ENCODE measurements around the gene OBSL1. TPM values are rescaled to one million over a fixed set of nuclear protein-coding genes. Genes with fewer than 3 reads are reported as not detected.
A peak's percentile ranks its signal among the peaks of the same experiment; 100 is the strongest.

The OBSL1 gene
- total RNA-seq, 1 experiment from 2014 or later = 56.2 TPM

DNA sequence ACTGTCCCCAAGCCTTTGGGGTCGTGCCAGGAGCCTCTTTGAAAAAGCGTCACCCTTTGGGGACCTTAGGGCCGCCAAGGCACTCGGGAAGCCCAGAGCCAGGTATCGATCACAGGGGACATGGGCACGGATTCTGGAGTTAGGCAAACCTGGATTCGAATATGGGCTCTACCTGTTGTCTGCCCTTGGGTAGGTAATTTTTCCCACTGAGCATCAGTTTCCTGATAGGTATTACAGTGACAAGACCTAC, 18.2 kb downstream of the OBSL1 start:
- CTCF ChIA-PET = interaction anchor here (0.7 to 2.0 kb wide), 5 partner anchors 8 to 136 kb away, joined by 3 to 9 read pairs (median 7); partner anchors contain the start of genes CHPF, STK11IP and TMEM198
- Mint-ChIP-seq H3K9me3 (ENCODE audit: unreplicated experiment) (no peaks in the 10 kb centered on the region), H3K4me3 (ENCODE audit: unreplicated experiment) (peak overlapping the region; percentile 79)

DNA sequence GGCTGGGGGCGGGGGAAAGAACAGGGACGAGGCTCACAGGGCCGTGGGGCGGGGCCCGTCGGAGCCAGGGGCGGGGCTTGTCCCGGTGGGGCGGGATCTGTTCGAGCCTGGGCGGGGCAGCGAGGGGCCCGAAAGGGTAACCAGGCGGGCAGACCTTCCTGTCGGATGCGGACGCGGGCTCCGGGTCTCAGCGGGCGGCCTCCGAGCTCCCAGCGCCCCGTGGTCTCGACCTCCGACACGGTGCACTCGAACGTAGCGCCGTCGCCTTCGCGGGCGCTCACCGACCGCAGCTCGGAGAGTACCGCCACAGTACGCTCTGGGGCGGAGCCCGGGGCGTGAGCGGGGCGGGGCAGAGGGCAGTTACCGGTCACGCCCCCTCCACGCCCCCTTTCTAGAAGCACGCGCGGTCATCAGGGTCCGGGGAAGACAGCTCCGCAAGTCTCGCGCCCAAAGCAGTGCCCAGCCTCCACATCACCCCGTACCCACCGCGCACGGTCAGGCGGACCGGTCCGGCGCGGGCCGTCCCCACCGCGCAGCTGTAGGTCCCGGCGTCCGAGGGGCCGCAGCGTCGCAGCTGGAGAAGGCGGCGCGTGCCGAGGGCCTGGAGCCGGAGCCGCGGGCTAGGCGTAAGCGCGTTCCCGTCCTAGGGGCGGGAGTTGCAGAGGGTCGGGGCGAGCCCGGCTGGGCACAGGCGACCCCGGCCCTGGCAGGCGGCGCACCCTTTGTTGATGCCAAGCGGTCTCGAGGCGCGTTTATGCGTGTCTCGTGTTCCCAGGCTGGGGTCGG, 18.8 kb downstream of the OBSL1 start:
- Mint-ChIP-seq H3K4me1 (ENCODE audit: low read depth, unreplicated experiment) (no peaks in the 10 kb centered on the region), H3K36me3 (ENCODE audit: insufficient read depth, unreplicated experiment) (peaks cover 5% of the 10 kb centered on the region), H3K27me3 (ENCODE audit: insufficient read depth, unreplicated experiment) (no peaks in the 10 kb centered on the region), H3K27ac (ENCODE audit: unreplicated experiment) (peak overlapping the region; percentile 35), H3K9me3 (ENCODE audit: unreplicated experiment) (no peaks in the 10 kb centered on the region), H3K4me3 (ENCODE audit: unreplicated experiment) (peak overlapping the region; percentile 79)
- peak; percentile 88 to 93 for DNase-seq
- H3K4me1 ChIP-seq = peaks cover 4% of the 10 kb centered on the region
- H3K36me3 ChIP-seq (ENCODE audit: control insufficient read depth, insufficient read depth, low read length) = no peaks in the 10 kb centered on the region; the same call in 1 of the 2 replicates
- BruUV-seq (replicated peaks) = no TSS peak
- intact Hi-C loops (cut with micrococcal nuclease; ENCODE audit: unreplicated experiment) = loop anchor here (1.0 kb wide), 2 partner anchors 9 to 90 kb away; partner anchors contain the start of gene CHPF
- TF ChIP-seq, protein P1, sequence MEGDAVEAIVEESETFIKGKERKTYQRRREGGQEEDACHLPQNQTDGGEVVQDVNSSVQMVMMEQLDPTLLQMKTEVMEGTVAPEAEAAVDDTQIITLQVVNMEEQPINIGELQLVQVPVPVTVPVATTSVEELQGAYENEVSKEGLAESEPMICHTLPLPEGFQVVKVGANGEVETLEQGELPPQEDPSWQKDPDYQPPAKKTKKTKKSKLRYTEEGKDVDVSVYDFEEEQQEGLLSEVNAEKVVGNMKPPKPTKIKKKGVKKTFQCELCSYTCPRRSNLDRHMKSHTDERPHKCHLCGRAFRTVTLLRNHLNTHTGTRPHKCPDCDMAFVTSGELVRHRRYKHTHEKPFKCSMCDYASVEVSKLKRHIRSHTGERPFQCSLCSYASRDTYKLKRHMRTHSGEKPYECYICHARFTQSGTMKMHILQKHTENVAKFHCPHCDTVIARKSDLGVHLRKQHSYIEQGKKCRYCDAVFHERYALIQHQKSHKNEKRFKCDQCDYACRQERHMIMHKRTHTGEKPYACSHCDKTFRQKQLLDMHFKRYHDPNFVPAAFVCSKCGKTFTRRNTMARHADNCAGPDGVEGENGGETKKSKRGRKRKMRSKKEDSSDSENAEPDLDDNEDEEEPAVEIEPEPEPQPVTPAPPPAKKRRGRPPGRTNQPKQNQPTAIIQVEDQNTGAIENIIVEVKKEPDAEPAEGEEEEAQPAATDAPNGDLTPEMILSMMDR (IDR thresholded peaks at IDR 0.05; ENCODE audit: insufficient read depth in 1 of 2, low read depth in 1 of 2, low read length in 1 of 2, severe bottlenecking in 1 of 2, unreplicated experiment in 1 of 2) = no peak
- H3K9me3 ChIP-seq = no peaks in the 10 kb centered on the region
- H3K4me3 ChIP-seq (ENCODE audit: low read depth, low read length) = peak overlapping the region; percentile 87
- CTCF ChIA-PET = interaction anchor here (0.6 to 2.0 kb wide), 6 partner anchors 9 to 137 kb away, joined by 3 to 9 read pairs (median 4); partner anchors contain the start of genes CHPF, STK11IP and TMEM198
- POLR2A ChIA-PET = interaction anchor here (0.7 to 1.0 kb wide), 4 partner anchors 9 to 137 kb away, joined by 3 to 9 read pairs (median 4); partner anchors contain the start of gene OBSL1
- H3K27me3 ChIP-seq (replicated peaks; ENCODE audit: control insufficient read depth, insufficient read depth, low read length) = no peaks in the 10 kb centered on the region

More for the DNA sequence above, 18.2 kb downstream of the OBSL1 start:
- intact Hi-C loops (cut with micrococcal nuclease; ENCODE audit: unreplicated experiment) = no loop called here
- no TSS peak for BruUV-seq (replicated peaks)
- TF ChIP-seq, protein P1 (IDR thresholded peaks at IDR 0.05; ENCODE audit: insufficient read depth in 1 of 2, low read depth in 1 of 2, low read length in 1 of 2, severe bottlenecking in 1 of 2, unreplicated experiment in 1 of 2) = no peak
- H3K27me3 Mint-ChIP-seq (ENCODE audit: insufficient read depth, unreplicated experiment) = no peaks in the 10 kb centered on the region
- no peak for DNase-seq
- POLR2A ChIA-PET = interaction anchor here (0.9 to 1.0 kb wide), 2 partner anchors 9 to 18 kb away, joined by 3 to 4 read pairs; partner anchors contain the start of gene OBSL1
- H3K27ac Mint-ChIP-seq (ENCODE audit: unreplicated experiment) = no peak overlapping the region
- H3K4me1 Mint-ChIP-seq (ENCODE audit: low read depth, unreplicated experiment) = no peaks in the 10 kb centered on the region
- Histone ChIP-seq H3K27me3 (replicated peaks; ENCODE audit: control insufficient read depth, insufficient read depth, low read length) (no peaks in the 10 kb centered on the region), H3K4me3 (ENCODE audit: low read depth, low read length) (peak overlapping the region; percentile 87), H3K36me3 (ENCODE audit: control insufficient read depth, insufficient read depth, low read length) (no peaks in the 10 kb centered on the region; the same call in 1 of the 2 replicates), H3K4me1 (peaks cover 4% of the 10 kb centered on the region), H3K9me3 (no peaks in the 10 kb centered on the region)
- peaks cover 5% of the 10 kb centered on the region for H3K36me3 Mint-ChIP-seq (ENCODE audit: insufficient read depth, unreplicated experiment)

DNA sequence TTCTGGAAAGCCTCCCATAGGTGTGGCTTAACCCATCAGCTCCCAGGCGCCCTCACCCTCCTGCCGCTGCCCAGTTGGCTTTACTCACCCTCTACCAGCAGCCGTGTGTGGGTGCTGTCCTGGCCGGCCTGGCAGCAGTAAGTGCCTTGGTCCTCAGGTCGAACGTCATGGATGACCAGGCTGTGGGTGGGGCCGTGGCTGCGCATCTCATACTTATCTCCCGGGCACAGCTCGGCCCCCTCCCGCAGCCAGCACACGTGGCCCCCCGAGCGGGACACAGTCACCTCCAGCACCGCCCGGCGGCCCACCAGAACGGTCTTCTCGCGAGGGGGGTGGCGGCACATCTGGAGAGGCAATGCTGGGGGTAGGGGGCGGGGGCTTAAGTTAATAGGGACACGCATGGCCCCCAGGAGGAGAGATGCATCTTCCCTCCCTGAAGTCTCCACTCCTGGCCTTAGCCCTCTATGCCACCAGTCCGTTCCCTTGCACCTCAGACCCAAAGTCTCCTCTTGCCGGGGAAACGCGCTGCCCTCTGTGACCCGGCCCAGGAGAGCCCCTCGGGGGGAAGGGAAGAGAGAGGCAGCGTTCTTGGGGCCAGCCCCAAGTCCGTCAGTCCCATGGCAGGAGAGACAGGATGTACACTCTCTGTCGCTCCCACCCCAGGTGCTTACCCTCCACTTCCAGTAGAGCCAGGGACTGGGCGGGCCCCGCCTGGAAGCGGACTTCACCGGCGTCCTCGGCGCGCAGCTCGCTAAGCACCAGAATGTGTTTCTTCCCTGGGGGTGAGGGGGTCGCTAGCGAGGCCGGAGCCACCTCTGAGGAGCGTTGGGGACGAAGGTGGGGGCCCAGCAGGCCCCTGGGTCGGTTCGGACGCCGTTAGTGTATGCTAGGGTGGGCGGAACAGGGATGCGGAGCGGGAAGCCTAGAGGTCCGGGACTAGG, 19.6 kb downstream of the OBSL1 start:
- H3K9me3 Mint-ChIP-seq (ENCODE audit: unreplicated experiment) = no peaks in the 10 kb centered on the region
- BruUV-seq (replicated peaks) = no TSS peak
- TF ChIP-seq, protein P1 (IDR thresholded peaks at IDR 0.05; ENCODE audit: insufficient read depth in 1 of 2, low read depth in 1 of 2, low read length in 1 of 2, severe bottlenecking in 1 of 2, unreplicated experiment in 1 of 2) = no peak
- H3K4me1 ChIP-seq = peaks cover 4% of the 10 kb centered on the region
- peak overlapping the region; percentile 87 for H3K4me3 ChIP-seq (ENCODE audit: low read depth, low read length)
- peaks cover 5% of the 10 kb centered on the region for H3K36me3 Mint-ChIP-seq (ENCODE audit: insufficient read depth, unreplicated experiment)
- CTCF ChIA-PET = interaction anchor here (0.6 to 2.0 kb wide), 5 partner anchors 8 to 138 kb away, joined by 3 to 9 read pairs (median 5); partner anchors contain the start of genes CHPF and TMEM198
- H3K4me1 Mint-ChIP-seq (ENCODE audit: low read depth, unreplicated experiment) = no peaks in the 10 kb centered on the region
- DNase-seq = no peak
- H3K4me3 Mint-ChIP-seq (ENCODE audit: unreplicated experiment) = peak overlapping the region; percentile 79
- H3K27me3 Mint-ChIP-seq (ENCODE audit: insufficient read depth, unreplicated experiment) = no peaks in the 10 kb centered on the region
- peak overlapping the region; percentile 35 for H3K27ac Mint-ChIP-seq (ENCODE audit: unreplicated experiment)
- H3K27me3 ChIP-seq (replicated peaks; ENCODE audit: control insufficient read depth, insufficient read depth, low read length) = no peaks in the 10 kb centered on the region
- H3K36me3 ChIP-seq (ENCODE audit: control insufficient read depth, insufficient read depth, low read length) = no peaks in the 10 kb centered on the region; the same call in 1 of the 2 replicates
- intact Hi-C loops (cut with micrococcal nuclease; ENCODE audit: unreplicated experiment) = loop anchor here (1.0 kb wide), 2 partner anchors 8 to 91 kb away; partner anchors contain the start of gene CHPF
- POLR2A ChIA-PET = interaction anchor here (0.7 to 1.0 kb wide), 3 partner anchors 10 to 138 kb away, joined by 3 to 9 read pairs (median 3); no protein-coding TSS in a partner anchor
- no peaks in the 10 kb centered on the region for H3K9me3 ChIP-seq

All from Caco-2 (cell line).